MV-4-11 (cell line): ENCODE measurements around the gene RFX6.

Experiments
- DNase-seq: peaks from one replicate; lab custom pipeline; 2025; lab: John Stamatoyannopoulos, UW

RFX6 gene

DNA sequence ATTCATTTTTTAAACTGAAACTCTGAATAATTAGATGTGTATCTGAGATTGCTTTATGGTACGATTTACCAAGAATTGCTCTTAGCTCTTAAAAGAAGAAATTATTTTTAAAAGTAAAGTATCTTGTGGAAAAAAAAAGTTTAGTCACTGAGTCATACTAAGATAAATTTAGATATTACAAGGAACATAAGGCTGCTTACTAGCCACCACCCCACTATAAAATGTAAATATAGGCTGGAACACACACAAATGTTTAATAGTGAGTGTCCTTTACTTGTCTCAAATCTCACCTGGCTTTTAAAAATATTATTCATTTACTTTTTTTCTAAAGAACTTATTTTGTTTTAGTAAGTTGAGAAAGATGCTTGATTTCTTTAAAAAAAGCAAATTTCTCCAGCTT is 17.6 kb downstream of the RFX6 start:
- DNase-seq = no peak

- no peak for DNase-seq
Measured at GRCh38 chr6:116895935-116896334, 18.9 kb downstream of the RFX6 start.

DNA sequence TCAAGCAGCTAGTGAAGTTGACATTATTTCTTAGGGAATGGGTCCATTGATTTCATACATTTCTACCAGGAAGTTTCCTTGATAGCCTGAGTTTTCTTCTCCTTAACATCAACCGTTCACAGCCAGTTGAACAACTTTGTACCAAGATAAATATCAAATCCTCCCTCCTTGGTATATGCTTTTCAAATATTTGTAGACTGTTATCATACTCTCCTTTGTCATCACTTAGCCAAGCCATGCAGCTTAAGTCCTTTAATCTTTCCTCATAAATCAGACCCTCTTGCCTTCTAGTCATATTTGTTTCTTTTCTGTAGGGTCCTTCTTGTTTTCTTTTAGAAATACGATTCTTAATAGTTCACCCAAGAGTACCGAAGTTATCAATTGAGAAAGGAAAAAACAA is 25.6 kb downstream of the RFX6 start:
- no peak for DNase-seq

DNA sequence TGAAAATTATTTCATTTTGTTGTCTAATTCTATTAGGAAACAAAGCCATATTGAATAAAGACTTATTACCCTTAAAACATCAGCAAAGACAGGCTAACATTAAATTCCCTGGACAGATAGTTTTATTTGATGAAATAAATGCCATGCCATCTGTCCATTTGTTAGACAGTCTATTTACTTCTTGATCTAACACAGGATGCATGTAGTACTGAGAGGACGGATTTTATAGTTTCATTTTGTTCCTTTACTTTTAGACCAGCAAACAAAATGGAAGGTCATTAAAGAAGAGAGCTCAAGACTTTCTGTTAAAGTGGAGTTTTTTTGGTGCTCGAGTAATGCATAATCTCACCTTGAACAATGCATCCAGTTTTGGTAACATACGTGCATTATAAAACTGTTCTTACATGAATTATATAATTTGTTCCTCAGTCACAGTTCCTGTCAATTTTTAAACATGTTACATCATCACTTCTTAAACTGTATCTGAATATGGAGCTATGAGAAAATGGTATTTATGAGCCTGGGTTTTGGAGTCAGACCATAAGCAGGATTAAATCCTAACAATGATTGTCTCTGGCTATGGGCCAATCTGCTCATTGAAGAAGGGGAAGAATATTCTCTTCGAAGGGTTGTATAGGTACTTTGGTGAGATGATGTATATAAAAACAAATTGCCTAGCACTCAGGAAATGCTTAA is 46.0 kb downstream of the RFX6 start:
- no peak for DNase-seq

DNA sequence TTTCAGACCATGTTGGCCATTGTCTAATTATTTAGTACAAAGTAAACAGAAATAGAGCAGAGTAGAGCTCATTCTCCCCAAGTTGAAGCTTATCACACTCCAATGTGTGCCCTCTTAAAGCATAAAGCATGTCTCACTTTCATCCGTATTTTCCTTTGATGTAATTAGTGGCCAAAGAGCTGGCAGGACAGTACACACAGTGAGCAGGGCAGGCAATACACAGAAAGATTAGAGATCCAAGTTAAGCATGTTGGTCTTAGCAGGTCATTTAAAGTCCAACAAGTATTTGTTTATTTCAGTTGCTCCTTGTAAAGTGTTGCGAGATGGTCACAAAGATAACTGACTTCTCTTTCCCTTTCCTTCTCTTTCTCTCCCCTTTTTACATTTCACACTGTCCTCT is 47.2 kb downstream of the RFX6 start:
- DNase-seq = no peak

- DNase-seq = no peak
Measured at GRCh38 chr6:116925088-116925794, 48.2 kb downstream of the RFX6 start.

DNA sequence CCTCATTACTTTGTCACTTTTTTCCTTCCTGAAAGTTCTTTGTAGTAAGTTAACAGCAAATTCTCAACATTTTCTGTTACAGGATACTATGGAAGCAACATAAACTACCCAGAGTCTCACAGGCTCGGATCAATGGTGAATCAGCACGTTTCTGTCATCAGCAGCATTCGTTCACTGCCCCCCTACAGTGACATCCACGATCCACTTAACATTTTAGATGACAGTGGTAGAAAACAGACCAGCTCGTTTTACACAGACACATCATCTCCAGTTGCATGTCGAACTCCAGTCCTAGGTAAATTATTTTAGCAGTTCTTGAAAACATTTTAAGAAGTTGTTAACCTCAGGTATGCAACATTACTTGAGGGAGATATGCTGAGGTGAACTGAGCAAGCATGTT is 51.6 kb downstream of the RFX6 start:
- DNase-seq = no peak

DNA sequence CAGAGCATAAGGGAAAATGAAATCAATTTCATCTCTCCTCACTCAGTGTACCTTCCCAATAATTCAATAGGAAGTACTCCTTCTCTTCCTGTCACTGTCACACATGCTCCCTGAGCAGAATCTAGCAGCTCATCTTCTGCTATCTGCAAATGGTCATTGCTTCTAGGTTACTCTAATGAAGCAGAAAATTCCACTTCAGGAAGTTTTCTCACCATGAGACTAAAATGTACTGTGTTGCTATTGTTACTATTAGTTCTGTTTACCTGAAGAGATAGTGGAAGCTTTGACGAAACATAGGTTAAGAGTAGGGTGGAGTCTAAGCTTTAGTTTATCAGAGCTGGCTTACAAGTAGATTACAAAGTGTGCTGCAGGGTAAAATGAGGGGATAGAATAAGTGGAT is 52.8 kb downstream of the RFX6 start:
- no peak for DNase-seq

- no peak for DNase-seq
Measured at GRCh38 chr6:116931456-116931855, 54.4 kb downstream of the RFX6 start.

DNA sequence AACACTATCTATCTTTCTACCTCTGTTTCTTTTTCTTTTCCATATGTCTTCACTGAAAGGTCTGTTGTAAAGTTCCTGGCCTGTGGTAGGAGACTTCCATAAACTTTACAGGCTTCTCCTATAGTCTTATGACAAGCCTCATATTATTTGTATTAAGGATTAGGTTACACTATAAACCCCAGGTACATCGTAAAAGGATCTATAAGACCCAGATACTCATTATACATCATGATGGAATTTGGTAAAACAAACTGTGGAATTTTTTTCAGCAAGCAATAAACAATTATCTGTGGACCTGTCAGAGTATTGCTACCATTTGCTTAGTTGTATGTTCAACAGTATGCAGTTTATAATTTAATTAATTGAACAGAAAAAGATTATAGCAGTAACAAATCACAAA is 55.5 kb downstream of the RFX6 start:
- no peak for DNase-seq

- DNase-seq = no peak
Measured at GRCh38 chr6:116933485-116933884, 56.4 kb downstream of the RFX6 start.

GRCh38 chr6:116938305-116938704 is 61.3 kb downstream of the RFX6 start:
- DNase-seq = no peak

GRCh38 chr6:116941727-116942126 is 64.7 kb downstream of the RFX6 start:
- DNase-seq = no peak

DNA sequence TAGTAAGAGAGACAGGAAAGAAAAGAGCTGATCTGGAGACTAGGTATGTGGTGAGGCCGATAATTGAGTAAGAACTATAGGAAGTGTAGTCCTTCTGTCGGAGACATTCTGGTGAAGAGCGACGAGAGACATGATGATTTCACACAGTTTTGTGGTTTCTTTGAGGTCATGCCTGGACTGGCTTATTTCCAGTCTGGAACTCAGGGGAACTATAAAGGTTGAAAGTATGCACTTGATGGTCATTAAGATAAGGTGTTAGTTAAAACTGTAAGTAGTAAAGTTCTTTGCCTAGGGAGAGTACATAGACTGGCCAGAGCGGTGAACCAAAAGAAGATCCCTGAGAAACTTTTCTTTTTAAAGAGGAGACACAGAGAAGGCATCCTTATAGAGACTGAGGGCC is 68.8 kb downstream of the RFX6 start:
- DNase-seq = peak; percentile 0

GRCh38 chr6:116948533-116949304 is 71.7 kb downstream of the RFX6 start:
- DNase-seq = no peak

GRCh38 chr6:116949964-116950363 is 72.9 kb downstream of the RFX6 start:
- no peak for DNase-seq

DNA sequence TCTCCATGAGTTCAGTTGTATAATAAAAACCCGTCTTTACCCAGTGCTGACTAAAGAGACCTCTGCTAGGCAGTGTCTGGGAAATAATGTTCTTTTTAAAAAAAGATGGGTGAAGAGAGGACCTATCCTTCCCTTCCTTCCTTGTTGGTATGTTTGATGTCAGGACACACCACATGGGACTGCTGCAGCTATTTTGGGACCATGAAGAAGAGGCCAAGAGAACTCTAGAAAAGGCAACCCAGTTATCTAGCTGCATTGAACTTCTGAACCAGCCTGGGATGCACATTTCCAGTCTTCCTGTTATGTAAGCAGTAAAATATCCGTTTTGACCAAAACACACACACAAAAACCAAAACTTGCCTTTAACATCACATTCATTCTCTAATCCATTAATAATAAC is 77.3 kb downstream of the RFX6 start:
- no peak for DNase-seq

GRCh38 chr6:116954938-116955337 is 77.9 kb downstream of the RFX6 start:
- DNase-seq = no peak

GRCh38 chr6:116955773-116956172 is 78.7 kb downstream of the RFX6 start:
- no peak for DNase-seq

DNA sequence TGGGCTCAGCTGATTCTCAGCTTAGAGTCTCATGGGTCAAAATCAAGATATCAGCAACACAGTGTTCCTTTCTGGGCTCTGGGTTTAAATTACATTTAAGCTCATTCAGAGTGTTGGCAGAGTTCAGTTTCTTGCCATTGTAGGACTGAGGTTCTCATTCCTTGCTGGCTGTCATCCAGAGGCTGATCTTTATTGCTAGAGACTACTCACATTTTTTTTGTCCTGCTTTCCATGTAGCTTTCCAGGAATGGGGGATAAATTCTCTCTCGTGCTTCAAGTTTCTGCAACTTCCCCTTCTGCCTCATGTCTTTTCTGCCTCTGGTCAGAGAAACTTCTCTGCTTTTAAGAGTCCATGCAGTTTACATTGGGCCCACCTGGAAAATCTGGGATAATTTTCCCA is 86.9 kb downstream of the RFX6 start:
- no peak for DNase-seq

- DNase-seq = no peak
Measured at GRCh38 chr6:116966675-116967576, 89.9 kb downstream of the RFX6 start.

DNA sequence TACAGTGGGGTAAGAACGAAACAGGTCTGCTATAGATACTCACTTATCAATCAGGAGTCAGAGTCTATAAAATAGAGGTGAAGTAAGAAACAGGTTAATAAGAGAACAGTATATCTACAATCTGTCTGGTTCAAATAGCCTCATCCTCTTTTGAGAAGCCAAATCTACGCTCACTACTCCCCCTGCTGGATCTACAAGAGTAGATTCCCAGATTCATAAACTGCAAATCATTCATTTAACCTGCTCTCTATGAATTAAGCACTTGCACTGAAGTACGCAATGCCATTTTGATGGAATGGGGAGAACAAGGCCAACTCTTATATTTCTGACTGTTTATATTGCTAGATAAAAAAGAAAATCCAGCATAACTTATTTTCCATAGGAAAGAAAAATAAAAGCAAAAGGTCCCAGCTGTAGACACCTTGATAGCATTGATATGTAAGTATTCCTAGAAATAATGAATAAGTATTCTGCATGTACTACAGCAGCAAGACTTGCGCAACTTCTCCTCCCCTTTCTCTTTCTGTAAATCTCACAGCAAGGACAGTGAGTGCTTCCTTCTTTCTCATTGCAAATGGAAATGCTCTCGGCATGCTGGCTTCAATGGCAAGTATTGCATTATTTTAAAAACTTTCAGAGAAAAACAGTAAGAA is 92.3 kb downstream of the RFX6 start:
- peak; percentile 54 for DNase-seq
